Measurements from ENCODE around the gene HELZ2.

Gene HELZ2

GRCh38 chr20:63598479-63599395, 24.7 kb upstream of the HELZ2 start:
- DNase-seq (ENCODE audit: low read depth, low spot score): no peak

GRCh38 chr20:63597651-63598478, 23.8 kb upstream of the HELZ2 start:
- DNase-seq (ENCODE audit: low read depth, low spot score): no peak

GRCh38 chr20:63596423-63596822, 22.4 kb upstream of the HELZ2 start:
- DNase-seq (ENCODE audit: low read depth, low spot score): no peak

GRCh38 chr20:63595416-63596127, 21.5 kb upstream of the HELZ2 start:
- no peak for DNase-seq (ENCODE audit: low read depth, low spot score)

- no peak for DNase-seq (ENCODE audit: low read depth, low spot score)
Measured at GRCh38 chr20:63594043-63594561, 20.1 kb upstream of the HELZ2 start.

GRCh38 chr20:63592661-63593060, 18.6 kb upstream of the HELZ2 start:
- no peak for DNase-seq (ENCODE audit: low read depth, low spot score)

GRCh38 chr20:63591786-63592355, 17.8 kb upstream of the HELZ2 start:
- no peak for DNase-seq (ENCODE audit: low read depth, low spot score)

- DNase-seq (ENCODE audit: low read depth, low spot score): no peak
Measured at GRCh38 chr20:63591147-63591533, 17.1 kb upstream of the HELZ2 start.

- no peak for DNase-seq (ENCODE audit: low read depth, low spot score)
Measured at GRCh38 chr20:63590218-63591146, 16.4 kb upstream of the HELZ2 start.

GRCh38 chr20:63589261-63590217, 15.5 kb upstream of the HELZ2 start:
- no peak for DNase-seq (ENCODE audit: low read depth, low spot score)

GRCh38 chr20:63588641-63589041, 14.6 kb upstream of the HELZ2 start:
- DNase-seq (ENCODE audit: low read depth, low spot score): no peak

- DNase-seq (ENCODE audit: low read depth, low spot score): no peak
Measured at GRCh38 chr20:63587776-63588591, 13.9 kb upstream of the HELZ2 start.

- no peak for DNase-seq (ENCODE audit: low read depth, low spot score)
Measured at GRCh38 chr20:63587256-63587655, 13.2 kb upstream of the HELZ2 start.

GRCh38 chr20:63586797-63587196, 12.8 kb upstream of the HELZ2 start:
- DNase-seq (ENCODE audit: low read depth, low spot score): no peak

GRCh38 chr20:63585616-63586565, 11.9 kb upstream of the HELZ2 start:
- no peak for DNase-seq (ENCODE audit: low read depth, low spot score)

GRCh38 chr20:63582382-63583063, 8.5 kb upstream of the HELZ2 start:
- DNase-seq (ENCODE audit: low read depth, low spot score): no peak
